Astrocyte of the spinal cord (primary cell): ENCODE measurements around the gene ACAT2.

Experiments used
- DNase-seq: peaks from one replicate; pipeline ENCODE4 v3.0.0; 2011; ENCODE audit warnings: low read depth, low spot score
- H3K4me3 ChIP-seq: 2 replicates; pipeline ENCODE4 v1.5.1; 2011; ENCODE audit warnings: low read depth, mild to moderate bottlenecking, low read length, moderate library complexity
- CTCF ChIP-seq: IDR thresholded peaks from 2 replicates; pipeline ENCODE4 v1.5.1; 2012; ENCODE audit warnings: low read depth, mild to moderate bottlenecking, low read length, inconsistent platforms
- in situ Hi-C: cut with HindIII; loops from 2 replicates; pipeline ENCODE4 v1.10.0; 2017; ENCODE audit warnings: low sequenced_read_pairs

Gene ACAT2

GRCh38 chr6:159777240-159777904, 15.5 kb downstream of the ACAT2 start:
- in situ Hi-C loops: no loop called here

GRCh38 chr6:159778131-159778530, 16.3 kb downstream of the ACAT2 start:
- TF ChIP-seq CTCF: no peak
- DNase-seq: no peak
- in situ Hi-C loops: no loop called here
- no peak overlapping the region for H3K4me3 ChIP-seq

More at GRCh38 chr6:159777240-159777904, 15.5 kb downstream of the ACAT2 start:
- no peak overlapping the region for H3K4me3 ChIP-seq
- no peak for TF ChIP-seq CTCF
- no peak for DNase-seq

GRCh38 chr6:159778542-159779103, 16.8 kb downstream of the ACAT2 start:
- no peak for DNase-seq
- in situ Hi-C loops: no loop called here
- H3K4me3 ChIP-seq: no peak overlapping the region
- no peak for TF ChIP-seq CTCF

- in situ Hi-C loops: no loop called here
- no peak for DNase-seq
- no peak for TF ChIP-seq CTCF
- peak overlapping the region; percentile 96 for H3K4me3 ChIP-seq
These were observed 26.4 kb downstream of the ACAT2 start for GRCh38 chr6:159788276-159788675.

- in situ Hi-C loops: no loop called here
These were observed 27.0 kb downstream of the ACAT2 start for GRCh38 chr6:159788753-159789376.

More at GRCh38 chr6:159788753-159789376, 27.0 kb downstream of the ACAT2 start:
- DNase-seq: peak; percentile 24
- TF ChIP-seq CTCF: no peak
- peak overlapping the region; percentile 96 for H3K4me3 ChIP-seq
